ENCODE data around the gene VIL1. TPM values are rescaled to one million over a fixed set of nuclear protein-coding genes. Genes with fewer than 3 reads are reported as not detected.

Gene VIL1
- total RNA-seq, 1 experiment from 2014 or later = 0.49 TPM

DNA sequence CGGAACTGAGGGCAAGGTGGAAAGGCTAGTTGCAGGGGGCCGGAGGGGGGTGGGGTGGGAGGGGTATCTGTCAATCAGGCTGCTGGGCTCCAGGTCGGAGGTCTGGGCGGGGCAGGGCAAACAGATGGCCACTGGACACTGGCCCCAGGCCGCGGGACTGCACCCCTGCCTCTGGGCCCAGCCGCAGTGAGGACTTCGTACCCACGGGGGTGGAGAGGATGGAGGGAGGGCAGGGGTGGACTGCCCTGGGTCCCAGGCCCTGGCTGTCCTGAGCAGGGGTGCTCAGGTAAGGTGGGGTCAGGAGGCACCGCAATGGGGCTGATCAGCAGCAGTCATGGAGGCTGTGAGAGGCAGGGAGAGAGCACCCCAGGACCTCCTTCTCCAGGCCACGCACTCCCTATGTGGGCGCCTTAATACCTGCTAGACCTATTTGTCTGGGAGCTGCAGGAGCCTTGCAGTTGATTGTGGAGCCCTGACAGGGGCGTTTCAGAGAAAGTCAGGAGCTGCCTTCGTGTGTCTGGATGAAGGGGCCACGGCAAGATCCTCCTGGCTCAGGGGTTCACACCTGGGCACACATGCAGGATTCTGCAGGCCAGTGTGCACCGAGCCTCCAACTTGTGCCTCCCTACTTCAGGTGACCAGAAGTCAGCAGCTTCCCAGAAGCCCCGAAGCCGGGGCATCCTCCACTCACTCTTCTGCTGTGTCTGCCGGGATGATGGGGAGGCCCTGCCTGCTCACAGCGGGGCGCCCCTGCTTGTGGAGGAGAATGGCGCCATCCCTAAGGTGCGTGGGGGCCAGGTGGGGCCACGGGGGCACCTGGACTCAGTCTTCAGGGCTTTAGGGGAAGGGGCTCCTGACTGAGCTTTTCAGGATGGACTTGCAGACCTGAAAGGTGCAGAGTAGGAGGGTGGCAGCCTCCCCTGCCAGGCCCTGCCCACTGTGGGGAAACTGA lies 17.7 kb upstream of the VIL1 start (continued):
- TF ChIP-seq, protein P1, sequence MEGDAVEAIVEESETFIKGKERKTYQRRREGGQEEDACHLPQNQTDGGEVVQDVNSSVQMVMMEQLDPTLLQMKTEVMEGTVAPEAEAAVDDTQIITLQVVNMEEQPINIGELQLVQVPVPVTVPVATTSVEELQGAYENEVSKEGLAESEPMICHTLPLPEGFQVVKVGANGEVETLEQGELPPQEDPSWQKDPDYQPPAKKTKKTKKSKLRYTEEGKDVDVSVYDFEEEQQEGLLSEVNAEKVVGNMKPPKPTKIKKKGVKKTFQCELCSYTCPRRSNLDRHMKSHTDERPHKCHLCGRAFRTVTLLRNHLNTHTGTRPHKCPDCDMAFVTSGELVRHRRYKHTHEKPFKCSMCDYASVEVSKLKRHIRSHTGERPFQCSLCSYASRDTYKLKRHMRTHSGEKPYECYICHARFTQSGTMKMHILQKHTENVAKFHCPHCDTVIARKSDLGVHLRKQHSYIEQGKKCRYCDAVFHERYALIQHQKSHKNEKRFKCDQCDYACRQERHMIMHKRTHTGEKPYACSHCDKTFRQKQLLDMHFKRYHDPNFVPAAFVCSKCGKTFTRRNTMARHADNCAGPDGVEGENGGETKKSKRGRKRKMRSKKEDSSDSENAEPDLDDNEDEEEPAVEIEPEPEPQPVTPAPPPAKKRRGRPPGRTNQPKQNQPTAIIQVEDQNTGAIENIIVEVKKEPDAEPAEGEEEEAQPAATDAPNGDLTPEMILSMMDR (IDR thresholded peaks at IDR 0.05 in 2 of 3, conservative IDR thresholded peaks at IDR 0.05 in 1 of 3; ENCODE audit: borderline replicate concordance in 1 of 3, insufficient read depth in 1 of 3, low read depth in 2 of 3, low read length in 2 of 3) = no peak
- TF ChIP-seq SP1 (IDR thresholded peaks at IDR 0.05; ENCODE audit: low read depth) (no peak), ELF1 (IDR thresholded peaks at IDR 0.05; ENCODE audit: borderline replicate concordance, low read depth) (no peak), ZFX (IDR thresholded peaks at IDR 0.05) (no peak), ZNF274 (IDR thresholded peaks at IDR 0.05; ENCODE audit: low read depth, low read length) (no peak), YY1 (IDR thresholded peaks at IDR 0.05; ENCODE audit: extremely low read depth, insufficient replicate concordance, low read depth, low read length) (no peak), EZH2phosphoT487 (IDR thresholded peaks at IDR 0.05; ENCODE audit: borderline replicate concordance) (no peak), POLR2AphosphoS5 (IDR thresholded peaks at IDR 0.05; ENCODE audit: low read depth, low read length) (no peak)
- TF ChIP-seq, protein P2, sequence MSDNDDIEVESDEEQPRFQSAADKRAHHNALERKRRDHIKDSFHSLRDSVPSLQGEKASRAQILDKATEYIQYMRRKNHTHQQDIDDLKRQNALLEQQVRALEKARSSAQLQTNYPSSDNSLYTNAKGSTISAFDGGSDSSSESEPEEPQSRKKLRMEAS (IDR thresholded peaks at IDR 0.05) = no peak

DNA sequence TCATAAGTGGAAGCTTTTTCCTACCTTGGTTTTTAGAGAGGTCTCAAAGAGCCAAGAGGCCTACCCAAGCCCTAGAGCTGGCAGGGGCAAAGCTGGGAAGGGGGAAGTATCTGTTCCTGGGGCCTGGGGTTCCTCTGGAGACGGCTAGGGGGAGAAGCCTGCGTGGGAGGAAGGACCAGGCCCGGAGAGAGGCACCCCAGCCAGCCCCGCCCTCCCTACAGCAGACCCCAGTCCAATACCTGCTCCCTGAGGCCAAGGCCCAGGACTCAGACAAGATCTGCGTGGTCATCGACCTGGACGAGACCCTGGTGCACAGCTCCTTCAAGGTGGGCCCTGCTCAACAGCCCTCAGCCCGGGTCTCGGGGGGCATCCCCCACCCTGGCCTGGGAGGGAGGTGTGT lies 17.0 kb upstream of the VIL1 start:
- no peak for TF ChIP-seq RAD21 (IDR thresholded peaks at IDR 0.05; ENCODE audit: low read depth)
- BruUV-seq (replicated peaks) = no TSS peak
- Histone ChIP-seq H3K4me3 (replicated peaks in 1 of 2; ENCODE audit: low read depth in 1 of 2, low read length in 2 of 2) (no peak overlapping the region), H3K79me2 (ENCODE audit: insufficient read depth, low read length) (peaks cover 38% of the 10 kb centered on the region), H3K9me3 (ENCODE audit: control insufficient read depth in 1 of 2, insufficient read depth in 1 of 2, low read depth in 1 of 2, low read length in 2 of 2) (no peaks in the 10 kb centered on the region), H3K4me1 (ENCODE audit: control insufficient read depth in 1 of 2, insufficient read depth in 2 of 2, low read length in 2 of 2) (peaks cover 26 to 52% of the 10 kb centered on the region in 2 experiments), H3K9ac (ENCODE audit: low read length) (no peak overlapping the region), H4K20me1 (ENCODE audit: insufficient read depth) (no peaks in the 10 kb centered on the region), H3K27me3 (ENCODE audit: insufficient read depth, low read length) (no peaks in the 10 kb centered on the region), H3K9me2 (ENCODE audit: insufficient read depth) (no peaks in the 10 kb centered on the region), H3K27ac (ENCODE audit: low read depth, low read length) (peak overlapping the region; percentile 95; the same call in 1 of the 2 replicates), H2AFZ (ENCODE audit: low read depth, low read length, poor library complexity, severe bottlenecking) (no peak overlapping the region), H3K4me2 (ENCODE audit: low read length) (peak overlapping the region; percentile 86; the same call in 1 of the 2 replicates), H3K36me3 (ENCODE audit: control insufficient read depth in 1 of 2, insufficient read depth in 2 of 2, low read length in 2 of 2) (peaks cover 17 to 18% of the 10 kb centered on the region in 2 experiments)
- RAD21 ChIA-PET (ENCODE audit: low non-redundant PET in 1 of 2, low total read pairs in 2 of 2, uncharacterized antibody in 2 of 2, unreplicated experiment in 2 of 2) = no interaction called here
- CTCF ChIA-PET = no interaction called here
- POLR2A ChIA-PET = no interaction called here
- ATAC-seq = no peak
- intact Hi-C loops (cut with micrococcal nuclease) = no loop called here
- no peak for DNase-seq (ENCODE audit: low read depth, low spot score)
